NCI-H69 (cell line): ENCODE results near the gene DAP.

ENCODE experiments used
- DNase-seq: peaks from one replicate; lab custom pipeline; 2025; lab: John Stamatoyannopoulos, UW

The DAP gene

GRCh38 chr5:10761185-10761932 is at the start of gene DAP:
DAP (minus strand) TSS chr5:10761234; CDS start chr5:10761068, 166 bp downstream.
- DNase-seq, result peak; percentile 95

- DNase-seq, result peak; percentile 27
Observed at GRCh38 chr5:10808347-10809226, 47.6 kb upstream of the DAP start.

- DNase-seq, result peak; percentile 14
Observed at GRCh38 chr5:10801931-10802666, 41.1 kb upstream of the DAP start.

- DNase-seq, result no peak
Observed at GRCh38 chr5:10800852-10801251, 39.8 kb upstream of the DAP start.

GRCh38 chr5:10797261-10797660 is 36.2 kb upstream of the DAP start:
- no peak for DNase-seq

GRCh38 chr5:10793785-10794184 is 32.8 kb upstream of the DAP start:
- DNase-seq, result peak; percentile 30

GRCh38 chr5:10792336-10792735 is 31.3 kb upstream of the DAP start:
- peak; percentile 35 for DNase-seq

- DNase-seq, result no peak
Observed at GRCh38 chr5:10789726-10790125, 28.7 kb upstream of the DAP start.

GRCh38 chr5:10789021-10789420 is 28.0 kb upstream of the DAP start:
- DNase-seq, result no peak

- no peak for DNase-seq
Observed at GRCh38 chr5:10788358-10788757, 27.3 kb upstream of the DAP start.

GRCh38 chr5:10786835-10787234 is 25.8 kb upstream of the DAP start:
- DNase-seq, result peak; percentile 9

- DNase-seq, result peak; percentile 23
Observed at GRCh38 chr5:10780208-10780607, 19.2 kb upstream of the DAP start.

GRCh38 chr5:10779592-10779991 is 18.6 kb upstream of the DAP start:
- DNase-seq, result no peak

GRCh38 chr5:10778179-10778910 is 17.3 kb upstream of the DAP start:
- DNase-seq, result no peak

GRCh38 chr5:10775646-10776045 is 14.6 kb upstream of the DAP start:
- no peak for DNase-seq

GRCh38 chr5:10772901-10773585 is 12.0 kb upstream of the DAP start:
- no peak for DNase-seq

- no peak for DNase-seq
Observed at GRCh38 chr5:10768328-10768899, 7.4 kb upstream of the DAP start.

GRCh38 chr5:10762776-10763500 is 1.9 kb upstream of the DAP start:
- DNase-seq, result no peak

GRCh38 chr5:10761933-10762775 is 1.1 kb upstream of the DAP start:
- DNase-seq, result no peak

- DNase-seq, result no peak
Observed at GRCh38 chr5:10760921-10761184, 181 bp downstream of the DAP start.
